HG03521 (cell line): Measurements from ENCODE around the gene RAD23A.

Experiments
- ATAC-seq: cut with Tn5 transposase; IDR thresholded peaks from one replicate; pipeline ENCODE4 v1.9.1; 2021; ENCODE audit warnings: mild to moderate bottlenecking, moderate library complexity; ENCODE audit not compliant: unreplicated experiment

The RAD23A gene

GRCh38 chr19:13001502-13002165, 56.0 kb downstream of the RAD23A start:
- no peak for ATAC-seq

GRCh38 chr19:13002166-13002898, 56.7 kb downstream of the RAD23A start:
- no peak for ATAC-seq

- no peak for ATAC-seq
Observed at GRCh38 chr19:13003081-13003480, 57.4 kb downstream of the RAD23A start.
